Measurements from ENCODE around the gene SLC7A6OS.

SLC7A6OS gene

GRCh38 chr16:68310774-68311511 is at the start of gene SLC7A6OS, which contains the start of gene PRMT7:
Gene SLC7A6OS (minus strand): TSS chr16:68310946. CDS start chr16:68310926, 20 bp downstream.
Gene PRMT7 (plus strand): TSS chr16:68311019. CDS start chr16:68315980, 4,961 bp downstream.
- peak; percentile 86 to 87 for DNase-seq

- DNase-seq: no peak
These were observed 48.8 kb upstream of the SLC7A6OS start for GRCh38 chr16:68359398-68360191.

- DNase-seq: no peak
These were observed 48.2 kb upstream of the SLC7A6OS start for GRCh38 chr16:68358951-68359350.

- DNase-seq: no peak
These were observed 47.2 kb upstream of the SLC7A6OS start for GRCh38 chr16:68357923-68358322.

GRCh38 chr16:68357521-68357922 is 46.8 kb upstream of the SLC7A6OS start:
- no peak for DNase-seq

GRCh38 chr16:68356919-68357286 is 46.2 kb upstream of the SLC7A6OS start:
- DNase-seq: no peak

GRCh38 chr16:68356249-68356918 is 45.6 kb upstream of the SLC7A6OS start:
- peak in 1 of 2 donors; percentile 31 for DNase-seq

- no peak for DNase-seq
These were observed 44.9 kb upstream of the SLC7A6OS start for GRCh38 chr16:68355447-68356248.

DNA sequence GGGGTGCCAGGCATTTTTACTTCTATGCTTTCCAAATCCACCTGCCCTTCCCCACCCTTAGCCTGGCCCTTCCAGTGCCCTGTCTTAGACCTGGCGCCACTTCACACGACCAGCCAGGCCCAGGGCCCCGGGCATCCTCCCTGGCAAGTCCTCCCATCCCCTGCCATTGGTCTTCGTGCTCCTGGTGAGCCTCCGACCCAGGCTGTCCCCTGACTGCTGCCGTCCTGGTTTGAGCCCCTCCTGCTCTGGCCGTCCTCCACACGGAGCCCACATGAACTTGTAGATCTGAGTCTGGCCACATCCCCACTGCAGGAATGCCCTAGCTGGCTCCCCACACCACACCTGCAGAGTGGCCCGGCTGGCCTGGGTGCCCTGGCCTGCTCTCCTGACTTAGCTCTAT is 44.1 kb upstream of the SLC7A6OS start:
- DNase-seq: no peak

DNA sequence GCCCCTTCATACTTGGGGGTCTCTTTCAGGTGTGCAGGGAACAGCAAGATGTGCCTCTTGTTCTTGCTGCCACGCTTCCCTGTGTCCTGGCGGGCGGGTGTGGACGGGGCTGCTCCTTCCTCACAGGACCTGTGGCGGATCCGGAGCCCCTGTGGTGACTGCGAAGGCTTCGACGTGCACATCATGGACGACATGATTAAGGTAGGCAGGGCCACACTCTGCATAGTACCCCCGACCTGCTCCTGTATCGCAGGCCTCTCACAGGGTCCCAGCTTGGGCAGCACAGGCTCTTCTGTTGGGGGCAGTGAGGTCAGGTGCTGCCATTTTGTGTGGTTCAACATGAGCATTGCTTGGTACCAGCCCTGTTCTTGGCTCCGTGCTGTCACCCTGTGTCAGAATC is 42.6 kb upstream of the SLC7A6OS start:
- no peak for DNase-seq

DNA sequence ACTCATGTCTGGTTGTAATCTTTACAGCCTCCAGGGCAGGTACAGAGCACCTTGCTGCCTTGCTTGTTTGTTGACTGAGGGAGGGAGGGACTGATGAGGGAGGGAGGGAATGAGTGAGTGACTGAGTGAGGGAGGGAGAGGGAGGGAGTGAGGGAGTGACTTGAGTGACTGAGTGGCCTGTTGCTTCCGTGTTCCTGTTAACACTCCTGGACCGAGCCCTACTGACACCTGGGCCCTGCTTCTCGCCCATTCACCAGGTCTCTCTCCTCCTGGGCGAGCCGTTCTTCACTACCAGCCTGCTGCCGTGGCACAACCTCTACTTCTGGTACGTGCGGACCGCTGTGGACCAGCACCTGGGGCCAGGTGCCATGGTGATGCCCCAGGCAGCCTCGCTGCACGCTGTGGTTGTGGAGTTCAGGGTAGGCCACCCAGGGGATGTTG is 41.3 kb upstream of the SLC7A6OS start:
- no peak for DNase-seq

DNA sequence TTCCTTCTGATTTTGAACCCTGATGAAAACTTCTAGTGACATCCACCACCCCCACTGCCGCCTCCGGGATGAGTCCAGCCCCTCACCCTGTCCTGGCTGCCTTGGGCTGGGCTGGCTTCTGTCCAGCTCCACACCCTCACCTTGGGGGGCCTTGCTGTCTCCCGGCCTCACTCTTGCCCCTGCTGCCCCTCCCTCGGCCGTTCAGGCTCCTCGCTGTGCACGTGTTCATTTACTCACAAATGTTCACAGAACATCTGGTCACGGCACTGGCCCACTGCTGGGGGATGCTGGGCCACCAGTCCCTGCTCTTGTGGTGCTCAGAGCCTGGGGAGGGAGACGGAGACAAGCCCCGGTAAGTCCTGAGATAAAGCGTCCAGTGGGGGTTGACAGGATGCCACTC is 40.7 kb upstream of the SLC7A6OS start:
- DNase-seq: no peak

GRCh38 chr16:68350813-68351350 is 40.1 kb upstream of the SLC7A6OS start:
- no peak for DNase-seq

- DNase-seq: no peak
These were observed 39.2 kb upstream of the SLC7A6OS start for GRCh38 chr16:68349838-68350410.

DNA sequence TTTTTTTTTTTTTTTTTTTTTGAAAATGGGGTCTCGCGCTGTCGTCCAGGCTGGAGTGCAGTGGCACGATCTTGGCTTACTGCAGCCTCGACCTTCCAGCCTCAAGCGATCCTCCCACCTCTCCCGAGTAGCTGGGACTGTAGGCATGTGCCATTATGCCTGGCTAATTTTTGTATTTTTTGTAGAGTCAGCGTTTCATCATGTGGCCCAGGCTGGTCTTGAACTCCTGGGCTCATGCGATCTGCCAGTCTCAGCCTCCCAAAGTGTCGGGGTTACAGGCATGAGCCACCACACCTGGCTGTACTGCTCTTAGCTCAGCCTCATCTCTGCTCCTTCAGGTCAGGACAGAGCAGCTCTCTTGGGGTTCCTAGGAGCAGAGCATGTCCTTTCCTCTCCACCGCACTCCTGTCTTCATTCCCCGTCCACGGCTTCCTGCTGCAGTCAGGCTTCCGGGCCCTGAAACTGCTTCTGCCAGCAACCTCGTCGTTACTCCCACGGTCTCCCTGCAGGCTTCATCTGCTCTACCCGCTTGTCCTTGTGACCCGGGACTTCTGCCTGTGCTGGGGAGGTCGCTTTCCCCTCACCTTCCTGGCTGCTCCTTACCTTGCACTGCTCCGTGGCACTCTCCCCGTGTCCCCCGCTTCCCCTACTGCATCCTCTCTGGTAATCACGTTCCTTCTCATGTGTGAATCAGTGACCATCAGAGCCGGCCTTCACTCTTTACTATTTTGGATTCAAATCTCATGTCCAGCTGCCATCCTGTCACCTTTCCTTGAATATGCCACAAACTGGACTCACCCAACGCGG is 38.1 kb upstream of the SLC7A6OS start:
- no peak for DNase-seq

DNA sequence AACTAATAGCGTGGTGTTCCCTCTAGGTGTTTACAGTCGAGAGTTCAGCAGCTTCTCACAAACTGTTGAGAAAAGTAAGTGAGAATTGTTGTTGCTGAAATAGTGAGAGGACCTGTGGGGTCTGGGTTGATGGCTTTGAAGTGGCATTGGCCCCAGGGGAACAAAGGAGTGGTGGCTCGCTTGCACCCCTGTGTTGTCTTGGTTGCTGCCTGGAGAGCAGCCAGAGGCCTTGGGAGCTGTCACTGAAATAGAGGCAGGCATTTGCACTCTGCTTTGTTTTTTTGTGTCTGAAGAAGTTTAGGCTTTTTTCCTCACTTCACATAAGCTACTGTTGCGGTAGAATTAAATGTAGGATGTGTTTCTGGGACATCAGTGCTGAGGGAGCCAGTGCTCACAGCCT is 36.9 kb upstream of the SLC7A6OS start:
- DNase-seq: no peak

GRCh38 chr16:68346892-68347480 is 36.2 kb upstream of the SLC7A6OS start:
- DNase-seq: no peak

- DNase-seq: no peak
These were observed 35.4 kb upstream of the SLC7A6OS start for GRCh38 chr16:68345958-68346635.

GRCh38 chr16:68345351-68345810 is 34.6 kb upstream of the SLC7A6OS start:
- DNase-seq: no peak

DNA sequence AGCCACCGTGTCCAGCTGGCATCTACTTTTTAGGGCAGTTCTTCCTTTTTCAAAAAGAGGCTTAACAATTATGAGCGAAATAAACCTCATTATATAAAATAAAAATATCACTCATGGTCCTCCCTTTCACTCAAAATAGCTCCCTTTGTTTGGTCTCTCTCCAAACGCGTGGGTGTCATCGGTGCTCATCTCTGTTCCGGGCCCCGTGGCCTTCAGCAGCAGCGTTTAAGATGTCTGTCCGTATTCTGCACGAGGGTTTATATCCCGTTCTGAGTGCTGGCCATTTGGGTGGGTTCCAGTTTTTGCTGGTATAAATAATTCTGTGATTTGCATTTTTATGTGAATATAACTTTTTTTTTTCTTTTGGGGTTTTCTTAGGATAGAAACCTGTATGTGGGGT is 33.5 kb upstream of the SLC7A6OS start:
- DNase-seq: no peak
